ENCODE data around the gene PI16.
"Not testable (repeated sequence)": the region's sequence is repeated elsewhere in the genome, so short reads cannot be mapped to it uniquely, and the experiment has no call there.

PI16 gene

DNA sequence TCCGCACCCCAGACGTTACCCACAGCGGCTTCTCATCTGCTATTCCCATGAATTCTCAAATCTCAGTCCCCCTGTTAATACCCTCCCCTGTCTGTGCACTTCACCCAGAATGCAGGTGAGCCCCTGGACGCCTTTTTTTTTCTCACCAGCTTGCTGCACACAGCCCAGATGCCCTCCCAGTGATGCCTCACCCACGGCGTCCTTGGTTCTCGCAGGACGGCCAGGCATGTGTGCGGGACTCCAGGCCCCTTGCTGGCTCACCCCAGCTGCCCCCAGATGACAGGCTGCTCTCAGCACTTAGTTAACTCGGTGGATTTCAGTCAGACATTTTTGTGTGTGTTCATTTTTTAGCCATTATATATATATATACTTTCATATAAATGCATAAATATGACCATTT lies 25.4 kb upstream of the PI16 start:
- no peak for DNase-seq (ENCODE audit: low spot score)

DNA sequence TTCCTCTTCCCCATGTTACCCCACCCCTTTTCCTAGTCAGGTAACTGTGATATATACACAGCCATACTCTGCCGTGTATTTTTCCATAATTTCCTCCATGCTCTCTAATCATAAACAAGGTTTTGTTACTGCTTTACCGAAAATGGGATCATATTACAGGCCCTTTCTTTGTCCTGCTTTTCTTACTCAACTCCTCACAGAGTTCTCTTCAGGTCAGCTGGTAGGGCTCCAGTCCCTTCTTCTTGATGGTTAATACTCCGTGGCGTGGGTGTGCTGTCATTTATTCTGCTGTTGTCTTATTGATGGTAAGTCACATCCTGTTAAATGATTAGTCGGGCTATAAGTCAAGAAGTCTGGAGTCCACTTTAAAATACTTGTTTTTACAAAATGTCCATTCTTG lies 24.9 kb upstream of the PI16 start:
- no peak for DNase-seq (ENCODE audit: low spot score)

DNA sequence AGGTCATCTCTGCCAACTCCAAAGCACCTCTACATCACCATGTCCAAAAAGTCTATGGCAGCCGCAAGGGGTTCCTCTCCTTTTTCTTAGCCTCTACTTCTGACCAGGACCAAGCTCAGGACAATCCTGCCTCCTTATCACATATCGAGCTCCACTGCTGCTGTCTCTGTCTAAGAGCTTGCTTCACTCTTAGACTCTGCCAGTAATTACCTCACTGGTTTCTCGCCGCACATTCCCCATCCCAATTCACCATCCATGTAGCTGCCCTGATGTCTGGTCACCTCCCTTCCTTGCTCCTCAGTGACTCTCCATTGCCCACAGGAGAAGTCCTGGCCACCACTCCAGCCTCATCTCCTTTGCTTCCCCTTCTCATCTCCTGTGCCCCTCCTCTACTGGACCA lies 24.1 kb upstream of the PI16 start:
- no peak for DNase-seq (ENCODE audit: low spot score)

DNA sequence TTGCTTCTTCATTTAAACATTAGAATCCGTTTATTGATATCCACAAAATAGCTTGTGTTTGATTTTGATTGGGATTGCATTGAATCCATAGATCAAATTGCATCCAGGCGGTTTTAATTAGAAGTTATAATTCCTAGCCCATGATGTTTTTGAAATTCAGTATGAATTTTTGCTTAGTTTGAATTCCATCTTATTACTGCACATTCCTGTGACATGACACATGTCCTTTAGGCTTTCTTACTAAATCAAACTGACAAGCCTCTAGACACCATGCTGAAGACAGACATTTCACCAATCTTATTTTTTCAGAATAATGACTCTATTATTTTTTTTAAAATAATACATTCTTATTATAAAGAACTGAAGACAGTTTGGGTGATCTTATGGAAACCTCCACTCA lies 21.4 kb upstream of the PI16 start:
- no peak for DNase-seq (ENCODE audit: low spot score)

DNA sequence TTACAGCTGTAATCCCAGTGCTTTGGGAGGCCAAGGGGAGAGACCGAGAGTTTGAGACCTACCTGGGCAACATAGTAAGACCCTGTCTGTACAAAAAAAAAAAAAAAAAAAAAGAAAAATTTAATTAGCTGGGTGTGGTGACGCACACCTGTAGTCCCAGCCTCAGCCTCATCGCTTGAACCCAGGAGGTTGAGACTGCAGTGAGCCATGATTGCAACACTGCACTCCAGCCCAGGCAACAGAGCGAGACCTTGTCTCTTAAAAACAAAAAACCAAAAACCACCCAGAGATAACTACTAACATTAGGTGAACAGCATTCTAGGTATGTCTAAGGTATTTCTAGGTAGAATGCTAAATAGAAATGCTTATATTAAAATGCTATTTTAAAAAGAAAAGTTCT lies 21.0 kb upstream of the PI16 start:
- DNase-seq (ENCODE audit: low spot score), result no peak

DNA sequence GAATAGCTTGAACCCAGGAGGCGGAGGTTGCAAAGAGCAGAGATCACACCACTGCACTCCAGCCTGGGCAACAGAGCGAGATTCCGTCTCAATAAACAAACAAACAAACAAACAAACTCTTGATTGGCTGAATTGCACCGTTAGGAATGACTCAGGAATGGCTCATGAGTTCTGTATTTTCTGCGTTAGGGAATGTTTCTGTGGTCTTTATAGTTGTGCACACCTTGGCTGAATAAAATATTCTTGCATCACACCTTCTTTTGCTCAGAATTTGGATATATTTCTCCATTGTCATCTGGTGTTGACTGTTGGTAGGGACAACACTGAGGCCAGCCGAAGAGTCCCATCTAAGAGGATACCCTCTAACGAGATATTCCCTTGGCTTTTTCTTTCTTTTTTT lies 19.6 kb upstream of the PI16 start:
- no peak for DNase-seq (ENCODE audit: low spot score)

DNA sequence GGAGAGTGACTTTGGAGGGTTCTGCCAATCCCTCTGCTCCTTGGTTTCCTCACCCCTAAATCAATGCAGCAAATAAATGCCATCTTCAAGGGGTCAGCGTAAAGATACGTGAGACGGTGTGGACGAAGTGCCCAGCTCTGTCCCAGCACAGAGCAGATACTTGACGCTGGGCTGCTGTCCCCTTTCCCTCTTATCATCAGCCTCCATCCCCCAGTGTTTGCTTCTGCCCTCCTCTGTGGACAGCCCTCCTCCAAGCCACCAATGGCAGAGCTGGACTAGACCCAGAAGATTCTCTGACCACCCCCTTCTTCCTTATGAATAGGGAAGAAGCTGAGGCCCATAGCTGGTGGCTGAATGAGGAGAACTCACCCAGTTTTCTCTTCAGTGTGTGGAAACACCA lies 17.7 kb upstream of the PI16 start:
- DNase-seq (ENCODE audit: low spot score), result no peak

DNA sequence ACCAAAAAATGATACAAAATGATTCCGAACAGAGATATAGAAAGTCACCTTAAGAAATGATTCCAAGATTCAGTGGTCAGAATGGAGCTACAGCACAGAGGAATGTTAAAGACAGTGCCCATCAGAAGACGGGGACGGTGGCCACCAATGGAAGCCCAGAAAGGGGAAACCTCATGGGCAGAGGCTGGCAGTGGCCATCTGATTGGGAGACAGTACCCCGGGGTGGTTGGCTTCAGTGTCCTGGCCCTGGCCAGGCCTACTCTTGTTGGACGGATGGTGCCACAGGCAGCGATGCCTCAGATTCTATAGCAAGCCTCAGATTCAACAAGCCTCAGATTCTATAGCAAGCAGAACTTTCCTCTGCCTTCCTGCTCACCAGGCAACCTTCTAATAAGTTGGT lies 16.6 kb upstream of the PI16 start:
- DNase-seq (ENCODE audit: low spot score), result no peak

DNA sequence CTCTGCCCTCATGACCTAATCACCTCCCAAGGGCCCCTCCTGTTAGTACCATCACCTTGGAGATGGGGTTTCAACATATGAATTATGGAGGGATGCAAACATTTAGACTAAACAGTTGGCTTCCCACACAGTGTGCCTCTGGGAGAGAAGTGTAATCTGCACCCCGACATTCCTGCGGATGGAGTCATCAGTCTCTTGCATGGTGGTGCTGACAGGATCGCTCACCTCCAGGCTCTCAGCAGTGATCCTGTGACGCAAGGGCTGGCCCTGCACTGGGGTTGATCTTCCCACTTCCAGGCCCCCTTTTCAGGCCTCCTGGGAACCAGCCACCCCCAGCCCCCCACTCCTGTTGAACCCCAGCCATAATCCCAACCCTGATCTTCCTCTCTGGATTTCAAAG lies 16.0 kb upstream of the PI16 start:
- no peak for DNase-seq (ENCODE audit: low spot score)

DNA sequence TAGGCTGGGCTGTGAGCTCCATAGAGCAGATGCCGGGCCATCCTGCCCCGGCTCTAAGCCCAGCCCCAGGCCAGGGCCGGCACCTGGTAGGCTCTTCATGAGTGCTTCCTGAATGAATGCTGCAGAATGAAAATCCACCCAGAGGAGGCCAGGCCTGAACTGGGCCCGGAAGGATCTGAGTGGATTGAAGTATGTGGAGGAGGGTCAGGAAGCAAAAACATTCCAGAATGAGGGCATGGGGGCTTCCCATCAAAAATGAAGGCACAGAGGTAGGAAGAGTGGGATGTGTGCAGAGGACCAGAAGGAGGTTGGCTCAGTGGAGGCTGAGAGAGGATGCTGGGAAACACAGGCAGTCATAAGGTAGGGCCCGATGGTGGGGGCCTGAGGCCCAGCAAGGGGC lies 15.5 kb upstream of the PI16 start:
- DNase-seq (ENCODE audit: low spot score), result not testable (repeated sequence)

DNA sequence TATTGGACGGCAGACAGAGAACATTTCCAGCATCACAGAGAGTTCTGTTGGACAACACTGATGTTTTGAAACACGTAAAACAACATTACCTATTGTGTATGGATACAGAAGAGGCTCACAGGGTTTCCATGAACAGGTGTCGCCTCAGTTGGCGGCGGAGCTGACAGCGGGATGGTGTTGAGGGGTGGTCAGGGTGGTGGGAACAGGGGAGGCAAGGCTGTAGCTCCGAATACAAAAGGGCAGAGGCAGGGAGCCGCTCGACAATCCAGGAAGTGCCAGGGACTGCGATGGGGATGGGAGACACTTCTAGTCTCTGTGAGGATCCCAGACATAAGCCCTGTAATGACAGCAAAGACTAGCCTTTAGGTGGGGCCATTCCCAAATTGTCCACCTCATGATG lies 14.5 kb upstream of the PI16 start:
- DNase-seq (ENCODE audit: low spot score), result no peak

DNA sequence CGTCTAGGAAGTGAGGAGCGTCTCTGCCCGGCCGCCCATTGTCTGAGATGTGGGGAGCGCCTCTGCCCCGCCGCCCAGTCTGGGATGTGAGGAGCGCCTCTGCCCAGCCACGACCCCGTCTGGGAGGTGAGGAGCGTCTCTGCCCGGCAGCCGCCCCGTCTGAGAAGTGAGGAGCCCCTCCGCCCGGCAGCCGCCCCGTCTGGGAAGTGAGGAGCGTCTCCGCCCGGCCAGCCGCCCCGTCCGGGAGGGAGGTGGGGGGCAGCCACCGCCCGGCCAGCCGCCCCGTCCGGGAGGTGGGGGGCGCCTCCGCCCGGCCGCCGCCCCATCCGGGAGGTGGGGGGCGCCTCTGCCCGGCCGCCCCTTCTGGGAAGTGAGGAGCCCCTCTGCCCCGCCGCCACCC lies 13.0 kb upstream of the PI16 start:
- DNase-seq (ENCODE audit: low spot score), result not testable (repeated sequence)

DNA sequence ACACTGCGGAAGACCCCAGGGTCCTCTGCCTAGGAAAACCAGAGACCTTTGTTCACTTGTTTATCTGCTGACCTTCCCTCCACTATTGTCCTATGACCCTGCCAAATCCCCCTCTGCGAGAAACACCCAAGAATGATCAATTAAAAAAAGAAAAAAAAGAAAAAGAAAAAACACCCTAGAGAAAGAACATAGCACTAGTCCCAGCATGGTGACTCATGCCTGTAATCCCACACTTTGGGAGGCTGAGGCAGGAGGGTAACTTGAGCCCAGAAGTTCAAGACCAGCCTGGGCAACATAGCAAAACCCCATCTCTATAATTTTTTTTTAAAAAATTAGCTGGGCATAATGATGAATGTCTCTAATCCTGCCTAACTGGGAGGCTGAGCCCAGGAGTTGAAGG lies 12.2 kb upstream of the PI16 start:
- not testable (repeated sequence) for DNase-seq (ENCODE audit: low spot score)

DNA sequence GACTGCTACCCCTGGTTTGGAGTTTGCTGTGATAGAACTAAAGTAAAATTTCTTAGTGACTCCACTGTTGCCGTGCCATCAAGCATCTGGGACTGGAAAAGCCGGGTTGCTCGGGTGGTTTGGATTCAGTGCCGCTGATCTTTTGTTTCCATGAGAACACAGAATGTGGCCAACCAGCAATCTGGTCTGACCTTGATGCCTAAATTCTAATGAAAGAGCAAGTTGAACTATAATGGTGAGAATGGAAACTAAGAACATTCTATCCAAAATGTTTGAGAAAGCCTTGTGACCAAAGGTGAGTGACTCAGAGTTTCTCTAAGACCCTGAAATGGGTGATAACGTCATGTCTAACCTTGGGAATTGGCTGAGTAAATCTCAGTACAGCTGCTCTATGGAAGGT lies 9.9 kb upstream of the PI16 start:
- no peak for DNase-seq (ENCODE audit: low spot score)

DNA sequence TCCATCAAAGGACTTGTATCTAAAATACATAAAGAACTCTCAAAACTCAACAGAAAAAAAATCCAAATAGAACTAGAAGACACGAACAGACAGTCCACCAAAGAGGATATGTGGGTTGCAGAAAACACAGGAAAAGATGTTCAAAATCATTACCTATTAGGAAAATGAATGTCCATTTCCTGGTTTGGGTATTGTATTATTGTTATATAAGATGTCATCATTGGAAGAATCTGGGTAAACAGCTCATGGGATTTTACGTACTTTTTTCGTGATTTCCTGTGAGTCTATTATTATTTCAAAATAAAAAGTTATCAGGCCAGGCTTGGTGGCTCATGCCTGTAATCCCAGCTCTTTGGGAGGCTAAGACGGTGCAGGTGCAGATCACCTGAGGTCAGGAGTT lies 9.2 kb upstream of the PI16 start:
- DNase-seq (ENCODE audit: low spot score), result no peak

DNA sequence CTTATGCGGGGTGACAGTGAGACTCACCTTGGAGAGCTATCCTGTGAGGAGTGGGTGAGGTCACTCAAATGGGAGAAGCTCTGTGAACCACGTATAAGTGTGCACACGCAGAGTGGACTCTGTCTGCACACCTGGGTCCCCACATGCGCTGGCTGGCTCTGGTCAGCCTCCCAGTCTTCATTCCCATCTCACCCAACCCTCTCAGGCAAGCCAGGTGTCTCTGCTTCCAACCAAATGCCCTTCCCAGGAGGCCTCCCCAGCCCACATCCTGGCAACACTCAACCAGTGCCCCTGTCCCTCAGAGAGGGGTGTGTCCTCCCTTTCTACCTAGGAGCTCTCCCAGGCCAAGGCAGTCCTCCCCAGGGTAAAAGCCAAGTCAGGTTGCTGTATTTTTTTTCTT lies 8.0 kb upstream of the PI16 start:
- no peak for DNase-seq (ENCODE audit: low spot score)

DNA sequence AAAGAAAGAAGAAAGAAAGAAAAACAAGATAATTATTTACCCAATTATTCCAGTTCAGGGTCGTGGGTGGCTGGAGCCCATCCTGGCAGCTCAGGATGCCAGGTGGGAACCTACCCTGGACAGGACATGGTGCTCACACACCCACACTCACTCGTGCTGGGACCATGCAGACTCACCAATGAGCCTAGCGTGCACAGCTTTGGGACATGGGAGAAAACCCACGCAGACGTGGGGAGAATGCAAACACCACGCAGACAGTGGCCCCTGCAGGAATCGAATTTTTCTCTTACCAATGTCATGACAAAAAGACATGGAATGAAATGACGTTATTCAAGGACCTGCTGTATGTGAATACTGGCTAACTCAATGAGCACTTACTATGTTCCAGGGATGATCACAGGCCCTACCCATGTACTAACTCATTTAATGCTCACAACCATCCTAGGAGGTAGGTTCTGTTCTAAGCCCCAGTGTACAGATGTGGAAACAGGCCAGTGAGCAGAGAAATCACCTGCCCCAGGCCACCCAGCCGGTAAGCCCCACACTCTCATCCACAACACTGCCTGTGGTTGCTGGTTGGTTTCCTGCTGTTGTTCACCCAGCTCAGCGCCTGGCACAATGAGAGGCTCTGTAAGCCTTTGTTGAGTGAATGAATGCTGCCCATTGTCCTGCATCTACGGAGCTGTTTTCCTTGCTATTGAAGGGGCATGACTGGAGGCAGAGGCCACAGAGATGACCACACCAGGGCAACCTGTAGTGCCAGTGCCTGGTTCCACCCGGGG lies 6.8 kb upstream of the PI16 start:
- no peak for DNase-seq (ENCODE audit: low spot score)

DNA sequence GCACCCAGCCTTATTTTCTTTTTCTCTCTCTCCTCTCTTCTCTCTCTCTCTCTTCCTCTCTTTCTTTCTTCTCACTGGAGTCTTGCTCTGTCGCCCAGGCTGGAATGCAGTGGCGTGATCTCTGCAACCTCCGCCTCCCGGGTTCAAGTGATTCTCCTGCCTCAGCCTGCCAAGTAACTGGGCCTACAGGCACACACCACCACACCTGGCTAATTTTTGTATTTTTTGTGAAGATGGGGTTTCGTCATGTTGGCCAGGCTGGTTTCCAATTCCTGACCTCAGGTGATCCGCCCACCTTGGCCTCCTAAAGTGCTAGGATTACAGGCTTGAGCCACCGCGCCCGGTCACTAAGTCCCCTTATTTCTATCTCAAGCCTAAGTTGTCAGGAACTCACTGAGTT lies 5.5 kb upstream of the PI16 start:
- not testable (repeated sequence) for DNase-seq (ENCODE audit: low spot score)

DNA sequence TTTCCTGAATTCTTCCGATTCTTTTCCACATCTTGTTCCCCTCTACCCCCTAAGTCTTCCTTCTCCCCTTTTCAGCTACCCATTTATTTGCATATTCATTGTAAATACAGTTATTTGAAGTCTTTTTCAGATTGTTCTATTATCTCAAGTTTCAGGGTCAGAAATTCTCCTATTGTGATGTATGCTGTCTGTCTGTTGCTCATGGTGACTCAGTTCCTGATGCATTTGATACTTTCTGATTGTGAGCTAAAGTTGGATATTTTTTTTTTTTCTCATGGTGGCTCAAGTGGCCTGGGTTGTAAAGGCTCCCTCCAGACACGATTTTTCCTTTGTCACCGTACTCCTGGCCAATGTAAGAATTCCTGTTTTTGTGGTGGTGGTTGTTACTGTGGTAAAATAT lies 4.9 kb upstream of the PI16 start:
- no peak for DNase-seq (ENCODE audit: low spot score)

DNA sequence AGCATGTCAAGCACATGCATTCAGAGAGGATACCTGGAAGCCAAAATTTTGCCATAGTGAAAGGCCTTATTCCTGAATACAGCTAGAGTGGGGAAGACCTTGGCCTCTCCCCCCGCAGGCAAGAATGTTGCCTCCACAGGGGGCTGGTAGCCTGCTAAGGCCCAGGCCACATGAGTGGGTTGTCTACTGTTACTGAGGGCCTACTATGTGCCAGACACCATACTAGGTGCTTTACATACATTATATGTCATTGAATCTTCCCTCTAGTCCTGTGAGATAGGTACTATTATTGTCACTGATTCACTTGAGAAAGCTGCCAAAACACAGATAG lies 642 bp upstream of the PI16 start:
- DNase-seq (ENCODE audit: low spot score), result no peak

DNA sequence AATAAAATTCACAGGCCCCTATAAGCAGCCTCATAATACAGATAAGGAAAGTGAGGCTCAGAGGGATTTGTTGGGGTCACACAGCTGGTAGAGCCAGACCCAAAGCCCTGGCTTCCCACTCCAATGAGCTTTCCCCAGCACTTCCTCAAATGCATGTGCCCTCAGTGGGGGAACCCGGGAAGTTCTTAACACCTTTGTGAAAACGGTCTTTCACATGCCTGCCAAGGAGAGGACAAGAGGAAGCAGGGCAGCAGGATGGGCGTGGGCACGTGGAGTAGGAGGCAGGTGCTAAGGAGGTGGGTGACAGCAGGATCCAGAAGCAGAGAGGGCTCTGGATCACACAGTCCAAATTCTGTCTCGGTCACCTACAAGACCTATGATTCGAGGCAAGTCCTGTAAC lies 598 bp downstream of the PI16 start:
- no peak for DNase-seq (ENCODE audit: low spot score)

DNA sequence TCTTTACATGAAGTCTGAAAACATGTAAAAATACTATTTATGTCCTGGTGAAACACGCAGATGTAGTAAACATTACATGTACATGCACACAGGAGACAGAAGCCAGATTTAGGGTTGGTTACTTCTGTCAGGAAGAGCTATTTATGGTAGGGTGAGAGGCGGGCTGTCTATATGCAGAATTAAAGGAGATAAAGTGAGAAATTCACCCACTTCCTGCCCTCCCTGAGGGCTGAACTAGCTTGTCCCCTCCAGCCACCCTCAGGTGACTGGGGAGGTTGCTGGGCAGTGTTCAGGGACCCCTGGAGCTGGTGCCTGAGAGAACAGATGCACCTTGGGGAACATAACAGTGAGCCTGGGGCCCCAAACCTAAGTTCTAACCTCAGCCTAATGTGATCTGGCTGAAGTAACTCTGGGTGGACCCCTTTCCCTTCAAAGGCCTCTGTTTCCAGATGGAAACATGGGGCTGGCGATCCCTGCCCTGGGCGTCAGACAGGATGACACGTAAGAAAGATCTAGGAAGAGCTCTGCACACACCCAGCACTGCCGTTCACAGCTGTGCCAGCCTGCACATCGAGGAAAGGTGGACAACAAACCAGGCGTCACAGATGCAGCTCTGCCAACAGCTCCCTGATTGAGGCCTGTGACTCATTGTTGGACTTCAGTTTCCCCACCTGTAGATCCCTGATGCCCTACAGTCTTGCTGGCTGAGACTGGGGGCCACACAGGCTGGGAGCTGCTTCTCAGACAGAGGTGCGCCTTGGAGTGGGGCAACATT lies 1.3 kb downstream of the PI16 start:
- DNase-seq (ENCODE audit: low spot score), result no peak

DNA sequence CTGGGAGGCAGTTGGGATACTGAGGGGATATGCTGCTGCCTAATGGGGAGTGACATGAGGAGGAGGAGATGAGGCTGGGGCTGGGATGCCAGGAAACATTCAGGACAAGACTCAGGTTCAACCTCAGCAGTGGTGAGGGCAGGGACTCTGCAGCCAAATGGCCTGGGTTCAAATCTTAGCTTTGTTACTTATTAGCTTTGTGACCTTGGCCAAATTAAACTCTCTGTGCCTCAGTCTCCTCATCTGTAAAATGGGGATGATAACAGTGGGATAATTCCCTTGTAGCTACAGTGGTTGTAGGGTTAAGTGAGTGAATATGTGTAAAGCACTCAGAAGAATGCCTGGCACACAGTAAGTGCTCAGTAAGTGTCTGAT lies 1.9 kb downstream of the PI16 start:
- no peak for DNase-seq (ENCODE audit: low spot score)

DNA sequence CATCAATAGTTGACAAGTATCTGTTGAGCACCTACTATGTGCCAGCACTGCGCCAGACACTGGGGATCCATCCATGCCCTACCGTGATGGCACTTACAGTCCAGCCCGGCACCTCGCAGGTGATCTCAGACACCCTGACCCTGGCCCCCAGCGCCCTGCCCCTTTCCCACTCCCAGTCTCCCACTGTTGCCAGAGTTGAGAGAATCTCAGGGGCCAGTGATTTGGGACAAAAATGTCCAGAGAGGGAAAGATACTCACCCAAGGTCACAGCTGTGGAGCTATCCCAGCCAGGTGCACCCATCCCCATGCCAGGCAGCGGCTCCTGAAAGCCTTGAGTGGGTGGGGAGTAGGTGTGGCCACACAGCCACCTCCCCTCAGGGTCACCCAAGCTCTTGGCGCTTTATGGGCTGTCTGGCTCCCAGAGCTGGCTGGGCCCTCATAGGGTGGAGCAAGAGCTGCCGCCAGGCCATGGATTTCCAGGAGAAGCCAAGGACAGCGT lies 3.3 kb downstream of the PI16 start:
- no peak for DNase-seq (ENCODE audit: low spot score)
